22Rv1 (cell line): ENCODE data around the gene KLHL21.

Experiments
- ZFX ChIP-seq: fragments of 450-650 bp; IDR thresholded peaks from 2 replicates; pipeline ENCODE4 v1.6.1; 2017; ENCODE audit warnings: antibody characterized with exemption, borderline replicate concordance
- TF ChIP-seq, protein P1 (sequence below): fragments of 450-650 bp; IDR thresholded peaks from 2 replicates; pipeline ENCODE4 v1.5.1; 2017; ENCODE audit warnings: mild to moderate bottlenecking

DNA sequence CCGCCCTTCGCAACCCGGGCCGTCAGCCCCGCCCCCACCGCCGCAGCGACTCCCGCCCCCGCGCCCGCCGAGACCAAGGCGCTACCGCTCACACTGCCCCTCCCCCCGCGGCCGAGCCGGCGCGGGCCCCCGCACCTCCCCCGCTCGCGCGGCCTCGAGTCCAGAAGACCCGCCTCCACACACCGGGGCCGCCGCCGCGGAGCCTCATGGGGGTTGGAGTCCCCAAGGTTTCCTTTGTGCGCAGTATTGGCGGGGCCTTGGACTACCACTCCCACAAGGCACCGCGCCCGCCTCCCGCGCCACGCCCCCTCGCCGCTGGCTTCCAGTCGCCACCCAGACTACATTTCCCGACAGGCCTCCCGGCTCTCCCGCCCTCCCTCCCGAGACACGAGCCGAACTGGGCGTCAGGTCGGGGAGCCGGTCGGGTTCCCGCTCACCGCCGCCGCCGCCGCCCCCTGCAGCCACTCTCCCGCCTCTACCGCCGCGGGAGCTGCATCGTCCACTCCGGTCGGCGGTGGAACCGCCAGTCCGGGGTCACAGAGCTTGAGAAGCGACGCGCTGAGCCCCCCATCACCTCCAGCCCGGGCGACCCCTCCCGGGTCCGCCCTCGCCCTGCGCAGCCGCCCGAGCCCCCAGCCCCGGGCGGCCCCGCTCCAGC lies 10.8 kb upstream of the KLHL21 start, which contains the start of gene PHF13:
- TF ChIP-seq, protein P1, sequence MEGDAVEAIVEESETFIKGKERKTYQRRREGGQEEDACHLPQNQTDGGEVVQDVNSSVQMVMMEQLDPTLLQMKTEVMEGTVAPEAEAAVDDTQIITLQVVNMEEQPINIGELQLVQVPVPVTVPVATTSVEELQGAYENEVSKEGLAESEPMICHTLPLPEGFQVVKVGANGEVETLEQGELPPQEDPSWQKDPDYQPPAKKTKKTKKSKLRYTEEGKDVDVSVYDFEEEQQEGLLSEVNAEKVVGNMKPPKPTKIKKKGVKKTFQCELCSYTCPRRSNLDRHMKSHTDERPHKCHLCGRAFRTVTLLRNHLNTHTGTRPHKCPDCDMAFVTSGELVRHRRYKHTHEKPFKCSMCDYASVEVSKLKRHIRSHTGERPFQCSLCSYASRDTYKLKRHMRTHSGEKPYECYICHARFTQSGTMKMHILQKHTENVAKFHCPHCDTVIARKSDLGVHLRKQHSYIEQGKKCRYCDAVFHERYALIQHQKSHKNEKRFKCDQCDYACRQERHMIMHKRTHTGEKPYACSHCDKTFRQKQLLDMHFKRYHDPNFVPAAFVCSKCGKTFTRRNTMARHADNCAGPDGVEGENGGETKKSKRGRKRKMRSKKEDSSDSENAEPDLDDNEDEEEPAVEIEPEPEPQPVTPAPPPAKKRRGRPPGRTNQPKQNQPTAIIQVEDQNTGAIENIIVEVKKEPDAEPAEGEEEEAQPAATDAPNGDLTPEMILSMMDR, result no peak
- no peak for TF ChIP-seq ZFX
